ENCODE results near the gene LZTR1.

The LZTR1 gene

GRCh38 chr22:20983081-20983771 is 1.1 kb downstream of the LZTR1 start:
- no peak for DNase-seq

DNA sequence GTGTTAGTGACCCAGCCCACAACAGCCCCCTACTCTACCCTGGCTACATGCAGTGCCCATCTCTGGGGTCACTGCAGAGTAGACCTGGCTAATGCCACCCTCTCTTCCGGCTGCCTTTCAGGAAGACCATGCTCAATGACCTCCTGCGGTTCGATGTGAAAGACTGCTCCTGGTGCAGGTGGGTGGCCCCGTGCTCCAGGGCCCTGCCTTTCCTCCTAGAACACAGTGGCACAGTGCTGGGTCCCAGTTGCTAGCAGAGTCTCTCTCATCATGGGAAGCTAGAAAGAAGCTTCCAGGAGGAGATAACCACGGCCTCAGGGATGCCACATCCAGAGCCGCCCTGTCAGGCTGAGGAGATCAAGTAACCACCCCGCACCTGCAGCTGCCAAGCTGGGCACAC is 3.6 kb downstream of the LZTR1 start:
- no peak for DNase-seq

- no peak for DNase-seq
Observed at GRCh38 chr22:20986365-20986764, 4.3 kb downstream of the LZTR1 start.

GRCh38 chr22:20987375-20987774 is 5.3 kb downstream of the LZTR1 start:
- no peak for DNase-seq

- no peak for DNase-seq
Observed at GRCh38 chr22:20988573-20989322, 6.7 kb downstream of the LZTR1 start.

DNA sequence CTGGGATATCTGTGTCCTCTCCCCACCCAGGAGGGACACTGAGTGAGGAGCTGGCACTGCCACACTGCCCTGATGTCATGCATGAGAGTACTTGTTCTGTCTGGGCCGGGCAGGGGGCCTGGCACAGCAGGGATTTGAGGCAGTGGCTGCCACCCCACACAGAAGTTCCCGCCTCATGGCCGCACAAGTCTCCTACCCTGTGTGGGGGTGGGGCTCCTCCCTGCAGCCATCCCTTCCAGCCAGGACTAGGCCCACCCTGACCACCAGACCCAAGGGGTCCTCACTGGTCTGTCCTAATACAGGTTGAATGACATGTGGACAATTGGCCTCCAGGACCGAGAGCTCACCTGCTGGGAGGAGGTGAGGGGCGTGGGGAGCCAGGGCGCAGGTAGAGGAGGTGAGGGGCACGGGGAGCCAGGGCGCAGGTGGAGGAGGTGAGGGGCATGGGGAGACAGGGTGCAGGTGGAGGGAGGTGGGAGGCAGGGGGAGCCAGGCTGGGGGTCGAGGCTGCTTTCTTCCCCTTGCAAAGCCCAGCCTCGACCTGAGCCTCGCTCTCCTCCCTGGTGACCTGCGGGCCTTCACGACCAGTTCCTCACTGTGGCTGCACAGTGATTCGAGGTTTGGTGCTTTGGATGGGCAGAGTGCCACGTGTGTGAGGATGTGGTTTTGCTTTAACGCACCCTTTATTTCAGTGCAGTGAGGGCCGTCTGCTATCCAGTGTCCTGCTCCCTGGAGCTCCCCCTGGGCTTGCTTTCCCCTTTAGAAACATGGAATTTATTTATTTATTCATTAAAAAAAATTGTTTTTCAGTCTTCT is 7.4 kb downstream of the LZTR1 start:
- DNase-seq: no peak

- DNase-seq: no peak
Observed at GRCh38 chr22:20990184-20991180, 8.4 kb downstream of the LZTR1 start.

GRCh38 chr22:20991252-20992055 is 9.4 kb downstream of the LZTR1 start:
- DNase-seq: no peak

DNA sequence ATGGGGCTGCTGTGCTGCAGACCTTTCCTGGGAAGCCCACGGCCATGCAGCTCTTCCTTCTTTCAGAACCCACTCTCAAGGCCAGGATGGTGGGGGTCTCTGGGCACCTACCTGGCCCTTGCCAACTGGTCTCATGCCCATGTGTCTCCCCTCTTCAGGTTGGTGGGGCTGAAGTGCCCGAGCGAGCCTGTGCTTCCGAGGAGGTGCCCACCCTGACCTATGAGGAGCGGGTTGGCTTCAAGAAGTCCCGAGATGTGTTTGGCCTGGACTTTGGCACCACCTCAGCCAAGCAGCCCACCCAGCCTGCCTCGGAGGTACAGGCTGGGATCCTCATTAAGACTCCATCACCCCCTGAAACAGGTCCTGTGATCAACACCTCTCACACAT is 10.0 kb downstream of the LZTR1 start:
- no peak for DNase-seq

DNA sequence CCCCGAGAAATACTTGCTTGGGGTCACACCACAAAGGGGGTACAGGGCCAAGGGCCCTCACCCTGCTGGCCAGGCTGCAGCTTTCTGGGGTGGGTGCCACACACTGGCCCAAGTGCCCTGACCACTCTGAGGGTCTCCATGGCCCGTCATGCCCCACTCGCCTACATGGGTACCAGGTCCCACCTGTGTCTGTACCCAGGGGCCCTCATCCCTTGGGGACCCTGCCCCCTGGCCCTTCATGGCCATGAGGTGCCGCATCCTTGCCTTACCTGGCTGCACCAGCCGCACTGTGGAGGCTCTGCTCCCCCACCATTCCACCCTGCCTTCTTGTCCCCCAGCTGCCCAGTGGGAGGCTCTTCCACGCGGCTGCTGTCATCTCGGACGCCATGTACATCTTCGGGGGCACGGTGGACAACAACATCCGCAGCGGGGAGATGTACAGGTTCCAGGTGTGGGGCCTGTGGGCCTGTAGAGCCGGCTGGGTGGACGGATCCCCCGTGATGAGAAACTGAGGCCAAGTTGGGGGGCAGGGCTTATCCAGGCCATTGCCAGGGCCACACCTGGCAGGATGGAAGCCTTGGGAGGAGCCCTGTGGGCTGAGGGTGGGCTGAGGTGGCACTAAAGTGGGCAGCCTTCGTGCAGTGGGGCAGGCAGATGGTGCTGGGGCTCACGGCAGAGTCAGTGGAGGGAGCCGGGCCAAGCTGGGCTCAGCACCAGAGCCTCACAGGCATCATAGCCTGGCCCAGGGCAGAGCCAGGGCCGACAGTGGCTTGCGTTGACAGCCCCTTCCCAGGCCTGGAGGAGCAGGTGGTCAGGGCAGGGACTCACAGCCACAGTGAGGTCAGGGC is 10.6 kb downstream of the LZTR1 start:
- no peak for DNase-seq

DNA sequence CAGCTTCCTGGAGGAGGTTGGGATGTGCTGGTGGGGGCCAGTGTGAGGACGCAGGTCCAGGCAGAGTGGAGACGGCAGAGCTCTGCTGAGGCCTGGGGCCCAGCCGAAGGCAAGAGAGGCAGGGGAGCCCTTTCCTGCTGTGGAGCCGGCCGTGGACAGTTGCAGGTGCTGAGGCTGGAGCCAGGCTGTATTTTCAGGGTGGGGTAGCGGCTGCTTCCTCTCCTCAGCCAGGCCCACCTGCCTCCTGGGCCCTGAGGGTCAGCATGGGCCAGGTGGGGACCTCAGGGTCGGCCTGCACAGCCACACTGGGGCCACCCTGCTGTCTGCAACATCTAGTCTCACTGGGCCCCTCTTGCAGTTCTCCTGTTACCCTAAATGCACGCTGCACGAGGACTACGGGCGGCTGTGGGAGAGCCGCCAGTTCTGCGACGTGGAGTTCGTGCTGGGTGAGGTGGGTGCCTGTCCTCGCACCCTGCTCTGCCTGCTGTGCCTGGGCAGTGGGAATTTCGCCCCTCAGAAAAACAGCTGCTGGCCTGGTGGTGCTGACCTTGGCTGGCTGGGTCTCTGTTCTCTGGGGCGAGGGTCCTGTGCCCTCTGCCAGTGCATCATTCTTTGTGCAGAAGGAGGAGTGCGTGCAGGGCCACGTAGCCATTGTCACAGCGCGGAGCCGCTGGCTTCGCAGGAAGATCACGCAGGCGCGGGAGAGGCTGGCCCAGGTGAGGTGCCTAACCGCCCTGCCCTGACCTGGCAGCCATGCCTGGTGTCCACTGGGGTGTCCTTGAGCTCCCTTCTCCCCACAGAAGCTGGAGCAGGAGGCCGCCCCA is 11.4 kb downstream of the LZTR1 start:
- no peak for DNase-seq

- DNase-seq: no peak
Observed at GRCh38 chr22:20994128-20994901, 12.2 kb downstream of the LZTR1 start.

- DNase-seq: no peak
Observed at GRCh38 chr22:20994902-20995241, 12.8 kb downstream of the LZTR1 start.

DNA sequence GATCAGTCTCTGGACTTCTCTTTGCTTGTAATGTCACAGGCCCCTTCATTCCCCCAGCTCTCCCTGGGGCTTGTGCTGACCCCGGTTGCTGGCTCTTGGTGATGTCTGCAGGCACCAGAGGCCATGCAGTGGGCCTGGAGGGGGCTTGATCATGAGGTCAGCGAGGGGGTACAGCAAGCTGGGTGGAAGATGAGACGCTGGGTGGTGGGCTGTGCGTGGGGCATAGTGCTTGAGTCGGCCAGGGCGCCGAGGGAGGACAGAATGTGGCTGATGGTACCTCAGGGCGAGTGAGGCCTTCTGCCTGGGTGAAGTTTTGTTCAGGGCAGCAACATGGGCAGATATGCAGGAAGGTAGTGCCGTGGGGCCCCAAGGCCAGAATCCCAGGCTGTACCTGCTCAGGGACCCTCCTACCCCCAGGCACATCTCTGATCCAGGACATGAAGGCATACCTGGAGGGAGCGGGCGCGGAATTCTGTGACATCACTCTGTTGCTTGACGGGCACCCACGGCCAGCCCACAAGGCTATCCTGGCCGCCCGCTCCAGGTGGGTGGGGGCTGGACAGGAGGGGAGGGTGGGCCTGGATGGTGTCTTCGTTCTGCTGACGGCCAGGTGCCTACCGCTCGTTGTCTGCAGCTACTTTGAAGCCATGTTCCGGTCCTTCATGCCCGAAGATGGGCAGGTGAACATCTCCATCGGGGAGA is 13.4 kb downstream of the LZTR1 start:
- no peak for DNase-seq

DNA sequence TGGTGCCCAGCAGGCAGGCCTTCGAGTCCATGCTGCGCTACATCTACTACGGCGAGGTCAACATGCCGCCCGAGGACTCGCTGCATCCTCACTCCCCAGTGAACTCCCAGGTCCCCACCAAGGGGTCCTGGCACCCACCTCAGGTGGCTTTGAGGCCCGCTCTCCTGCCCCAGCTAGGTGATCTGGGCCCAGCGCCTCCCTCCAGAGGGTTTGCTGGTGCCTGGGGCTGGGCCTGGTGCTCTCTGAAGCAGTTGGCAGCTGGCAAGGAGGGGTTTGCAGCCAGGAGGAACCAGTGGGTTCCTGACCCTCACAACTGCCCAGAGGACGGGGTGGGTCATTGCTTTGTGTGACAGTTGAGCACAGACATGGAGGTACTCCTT is 13.9 kb downstream of the LZTR1 start:
- no peak for DNase-seq

DNA sequence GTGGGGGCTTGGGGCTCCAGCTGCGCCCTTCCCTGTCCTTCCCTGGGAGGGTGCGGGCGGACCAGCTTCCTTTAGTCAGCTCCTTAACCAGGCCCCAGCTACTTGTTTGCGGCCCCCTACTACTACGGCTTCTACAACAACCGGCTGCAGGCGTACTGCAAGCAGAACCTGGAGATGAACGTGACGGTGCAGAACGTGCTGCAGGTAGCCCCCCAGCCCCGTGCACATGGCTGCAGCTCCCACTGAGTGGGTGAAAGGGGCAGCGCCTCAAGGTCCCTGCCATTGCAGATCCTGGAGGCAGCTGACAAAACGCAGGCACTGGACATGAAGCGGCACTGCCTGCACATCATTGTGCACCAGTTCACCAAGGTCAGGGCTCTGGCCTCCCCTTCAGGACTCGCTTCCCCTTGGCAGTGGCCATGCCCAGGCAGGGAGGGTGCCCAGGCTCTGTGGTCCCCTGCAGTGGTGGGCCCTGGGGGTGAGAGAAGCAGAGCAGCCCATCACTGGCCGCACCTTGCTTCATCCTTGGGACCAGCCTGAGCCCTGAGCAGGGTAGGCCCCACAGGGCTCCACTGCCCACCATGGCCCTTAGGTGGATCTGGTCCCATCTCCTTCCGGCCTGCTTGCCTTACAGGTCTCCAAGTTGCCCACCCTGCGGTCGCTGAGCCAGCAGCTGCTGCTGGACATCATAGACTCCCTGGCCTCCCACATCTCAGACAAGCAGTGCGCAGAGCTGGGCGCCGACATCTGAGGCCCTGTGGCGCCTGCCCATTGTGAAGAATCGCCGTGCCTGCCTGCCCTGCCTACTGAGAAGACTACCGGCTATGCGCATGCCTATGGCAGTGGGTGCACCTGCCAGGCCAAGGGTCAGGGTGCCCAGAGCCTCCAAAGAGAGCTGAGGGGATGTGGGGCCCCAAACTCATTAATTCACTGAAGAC is 14.8 kb downstream of the LZTR1 start:
- no peak for DNase-seq

GRCh38 chr22:20997536-20998257 is 15.6 kb downstream of the LZTR1 start:
- no peak for DNase-seq
